Activated T-helper 1 cell treated with anti-CD3 and anti-CD28 coated beads, Interleukin-2, amount 50 U/mL, for 16 hours (primary cell): Measurements from ENCODE around the gene M1AP.

Experiments used
- DNase-seq, 2 donors: peaks; one replicate each; pipeline ENCODE4 v3.0.0-alpha.2; 2020; ENCODE audit warnings: low read depth in 1 of 2, low spot score in 1 of 2

Gene M1AP

GRCh38 chr2:74526649-74527230 is 121.4 kb downstream of the M1AP start:
- DNase-seq, result no peak

GRCh38 chr2:74525717-74526648 is 122.1 kb downstream of the M1AP start, which contains the start of gene DQX1:
Gene DQX1, minus strand, starts transcription at chr2:74526231. Its CDS starts 502 bp downstream, at chr2:74525729.
- DNase-seq, result no peak

DNA sequence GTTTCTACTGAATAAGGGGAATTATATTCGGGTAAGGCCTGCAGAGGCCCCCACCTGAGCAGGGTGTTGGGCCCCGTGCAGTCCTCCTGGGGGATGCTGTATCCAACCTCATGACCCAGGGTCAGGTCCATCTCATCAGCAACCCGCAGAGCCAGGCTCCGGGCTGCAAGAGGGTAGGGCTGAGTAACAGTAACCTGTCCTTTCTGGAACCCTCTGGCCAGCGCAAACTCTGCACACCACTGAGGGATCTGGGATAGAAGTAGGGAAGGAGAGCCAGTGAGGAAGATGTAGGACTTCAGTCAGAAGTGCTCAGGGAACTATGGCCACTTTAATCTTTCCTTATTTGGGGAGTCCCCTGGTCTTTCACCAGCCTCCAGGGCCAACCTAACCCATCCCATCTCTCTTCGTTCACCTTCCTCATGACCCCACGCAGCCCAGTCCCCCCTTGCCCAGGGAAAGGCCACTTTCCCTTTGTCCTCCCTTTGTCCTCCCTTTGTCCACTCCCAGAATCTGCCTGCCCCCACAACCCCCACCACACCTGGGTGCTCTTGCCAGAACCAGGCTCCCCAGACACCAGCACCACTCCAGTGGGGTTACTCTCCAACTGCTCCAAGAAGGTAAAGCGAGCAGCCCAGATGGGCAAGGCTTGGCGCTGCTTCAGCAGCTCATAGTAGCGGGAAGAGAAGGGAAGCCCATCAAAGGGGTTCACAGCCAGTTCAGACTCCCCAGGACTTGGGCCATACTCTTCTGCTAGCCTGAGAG is 123.0 kb downstream of the M1AP start:
- no peak for DNase-seq

DNA sequence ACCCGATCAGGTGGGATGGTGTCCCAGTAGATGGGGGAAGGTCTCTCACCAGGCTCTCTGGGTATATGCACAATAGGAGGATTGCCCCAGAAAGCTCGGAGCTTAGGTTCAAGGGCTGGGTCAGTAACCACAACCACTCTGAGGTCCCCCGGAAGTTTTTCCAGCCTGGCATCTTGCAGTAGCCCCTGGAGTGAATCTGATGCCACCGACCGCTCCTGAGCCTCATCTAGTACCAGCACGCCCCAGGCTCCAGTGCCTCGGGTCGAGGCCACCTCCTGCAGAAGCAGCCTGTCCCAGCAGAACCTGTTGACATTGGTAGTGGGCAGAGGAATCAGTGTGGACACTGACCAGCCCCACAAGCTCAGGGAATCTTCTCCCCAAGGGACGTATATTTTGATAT is 124.1 kb downstream of the M1AP start:
- no peak for DNase-seq

GRCh38 chr2:74522516-74522915 is 125.6 kb downstream of the M1AP start:
- no peak for DNase-seq

- DNase-seq, result no peak
Measured at GRCh38 chr2:74516650-74517049, 131.5 kb downstream of the M1AP start.

DNA sequence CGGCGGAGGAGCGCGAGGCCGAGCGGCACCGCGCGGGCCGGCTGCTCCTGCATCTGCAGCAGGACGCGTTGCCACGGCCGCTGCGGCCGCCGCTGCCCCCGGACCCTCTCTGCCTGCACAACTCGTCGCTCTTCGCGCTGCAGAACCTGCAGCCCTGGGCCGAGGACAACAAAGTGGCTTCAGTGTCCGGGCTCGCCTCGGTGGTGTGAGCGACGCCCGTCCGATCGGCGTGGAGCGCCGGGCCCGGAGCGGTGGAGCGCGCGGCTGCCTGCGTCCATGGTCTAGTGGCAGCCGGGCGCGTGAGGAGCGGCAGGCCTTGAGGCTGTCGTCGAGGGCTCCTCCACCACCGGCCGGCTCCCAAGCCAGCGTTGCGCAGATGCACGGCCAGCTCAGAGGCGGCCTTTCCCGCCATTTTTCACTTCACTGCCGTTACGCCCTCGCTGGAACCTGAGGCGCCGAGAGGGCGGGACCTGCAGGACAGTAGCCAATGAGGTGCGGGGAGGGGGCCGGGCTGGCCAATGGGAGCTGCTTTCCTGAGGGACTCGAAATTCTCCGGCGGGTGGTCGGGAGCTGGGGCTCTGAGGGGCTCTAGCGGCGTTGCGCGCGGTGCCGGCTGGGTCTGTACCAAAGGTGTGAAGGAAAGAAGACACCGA is 132.0 kb downstream of the M1AP start:
- DNase-seq, result peak in 1 of 2 donors; percentile 61

DNA sequence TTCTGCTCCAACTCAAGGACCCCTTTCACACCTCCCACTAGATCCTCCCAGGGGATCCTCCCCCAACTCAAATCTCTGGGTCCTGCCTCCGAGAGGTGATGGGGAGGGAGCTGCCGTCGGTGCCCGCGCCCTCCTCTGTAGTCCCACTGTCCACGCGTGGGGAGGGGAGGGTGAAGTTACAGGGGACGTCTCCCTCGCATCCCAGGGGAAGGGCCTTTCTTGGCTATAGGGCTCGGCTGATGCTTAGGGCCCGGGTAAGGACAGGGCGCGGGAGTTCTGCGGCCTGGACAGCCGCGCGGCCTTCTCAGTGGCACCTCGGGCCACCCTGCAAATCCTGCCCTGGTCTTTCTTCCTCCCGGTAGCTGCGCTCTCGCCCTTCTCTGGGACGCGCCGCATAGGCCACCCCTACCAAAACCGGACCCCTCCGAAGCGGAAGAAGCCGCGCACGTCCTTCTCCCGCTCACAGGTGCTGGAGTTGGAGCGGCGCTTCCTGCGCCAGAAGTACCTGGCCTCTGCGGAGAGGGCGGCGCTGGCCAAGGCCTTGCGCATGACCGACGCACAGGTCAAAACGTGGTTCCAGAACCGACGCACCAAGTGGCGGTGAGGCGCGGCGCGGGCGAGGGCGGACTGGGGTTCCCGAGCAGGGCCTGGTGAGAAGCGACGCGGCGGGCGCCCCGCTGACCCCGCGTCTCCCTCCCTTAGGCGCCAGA is 132.7 kb downstream of the M1AP start:
- no peak for DNase-seq

- DNase-seq, result no peak
Measured at GRCh38 chr2:74514368-74515270, 133.5 kb downstream of the M1AP start, which contains the start of gene TLX2. Gene TLX2, plus strand, starts transcription at chr2:74514450. Its CDS starts 357 bp downstream, at chr2:74514807.

GRCh38 chr2:74513605-74514367 is 134.3 kb downstream of the M1AP start:
- DNase-seq, result no peak

DNA sequence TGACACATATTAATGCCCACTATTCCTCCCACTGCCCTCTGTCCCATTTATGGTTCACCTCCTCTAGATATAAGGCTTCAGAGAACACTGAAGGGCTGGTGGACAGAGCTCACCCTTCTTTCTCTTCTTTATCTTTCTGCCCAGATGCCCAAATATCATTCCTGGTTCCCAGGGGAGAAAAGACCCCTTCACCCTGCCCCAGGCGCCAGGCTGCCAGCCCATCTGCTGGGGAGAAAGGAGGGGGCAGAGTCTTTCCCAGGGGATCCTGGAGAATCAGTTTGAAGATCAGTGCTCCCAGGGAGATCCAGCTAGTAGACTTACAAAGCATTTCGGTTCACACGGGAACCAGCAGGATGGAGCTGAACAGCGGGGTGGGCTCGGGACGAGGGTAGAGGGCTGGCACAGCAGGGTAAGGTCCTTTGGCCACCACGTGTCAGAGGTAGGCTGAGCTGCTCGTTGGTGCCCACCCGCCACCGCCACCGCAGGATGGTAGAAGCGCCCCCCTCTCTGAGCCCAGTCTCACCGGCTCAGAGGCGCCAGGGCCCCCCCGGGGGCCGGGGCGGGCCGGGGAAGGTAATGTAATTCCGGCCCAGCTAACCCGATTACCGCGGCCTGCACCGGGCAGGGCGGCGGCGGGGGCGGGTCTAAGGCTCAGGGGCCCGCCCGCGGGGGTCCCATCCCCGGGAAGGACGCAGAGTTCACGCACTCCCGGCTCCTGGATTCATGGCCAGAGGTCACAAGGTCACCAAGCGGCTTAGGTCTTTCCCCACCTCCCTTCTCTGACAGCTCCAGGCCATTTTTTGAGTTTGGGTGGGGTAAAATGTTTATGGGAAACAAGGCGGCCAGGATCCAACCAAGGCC is 135.2 kb downstream of the M1AP start:
- no peak for DNase-seq

DNA sequence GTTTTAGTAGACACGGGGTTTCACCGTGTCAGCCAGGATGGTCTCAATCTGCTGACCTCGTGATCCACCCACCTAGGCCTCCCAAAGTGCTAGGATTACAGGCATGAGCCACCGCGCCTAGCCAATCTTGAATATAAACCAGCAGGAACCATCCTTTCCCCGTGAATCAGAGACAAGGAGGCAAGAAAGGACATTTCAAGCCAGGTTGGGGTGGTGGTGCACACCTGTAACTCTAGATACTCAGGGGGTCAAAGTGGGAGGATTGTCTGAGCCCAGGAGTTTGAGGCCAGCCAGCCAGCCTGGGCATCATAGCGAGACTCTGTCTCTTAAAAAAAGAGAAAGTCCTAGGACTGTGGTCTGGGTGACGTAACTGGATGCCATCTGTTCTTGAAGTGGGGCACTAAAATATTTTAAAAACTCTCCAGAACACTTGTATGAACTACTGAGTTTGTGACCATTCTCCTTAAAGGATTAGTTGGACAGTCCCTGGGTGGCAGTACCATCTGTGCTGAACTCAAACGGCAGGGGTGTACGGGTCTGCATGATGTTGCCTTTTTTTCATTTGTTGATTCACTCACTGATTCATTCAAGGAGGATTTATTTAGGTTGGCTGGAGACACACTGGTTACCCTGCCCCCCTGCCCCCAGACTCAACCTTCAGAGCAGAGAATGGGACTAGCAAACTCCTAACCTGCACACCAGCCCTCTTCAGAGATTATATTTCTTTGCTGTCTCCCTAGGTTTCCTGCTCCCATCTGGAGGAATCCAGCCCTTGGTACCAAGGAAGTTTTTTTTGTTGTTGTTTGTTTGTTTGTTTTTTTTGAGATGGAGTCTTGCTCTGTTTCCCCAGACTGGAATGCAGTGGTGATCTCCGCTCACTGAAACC is 136.8 kb downstream of the M1AP start:
- DNase-seq, result no peak

DNA sequence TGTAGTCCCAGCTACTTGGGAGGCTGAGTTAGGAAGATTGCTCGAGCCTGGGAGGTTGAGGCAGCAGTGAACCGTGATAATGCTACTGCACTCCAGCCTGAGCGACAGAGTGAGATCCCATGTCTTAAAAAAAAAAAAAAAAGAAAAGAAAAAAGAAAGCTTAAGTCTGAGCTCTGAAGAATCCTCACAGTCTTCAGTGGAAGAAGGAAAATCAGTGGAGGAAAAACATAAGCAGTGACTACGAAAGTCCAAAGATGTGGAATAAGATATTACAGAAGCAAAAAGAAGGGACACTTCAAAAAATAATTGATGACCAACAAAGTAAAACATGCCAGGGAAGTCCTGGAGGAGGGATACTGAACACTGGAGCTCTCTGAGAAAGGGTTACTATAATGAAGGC is 137.9 kb downstream of the M1AP start:
- no peak for DNase-seq

- DNase-seq, result no peak
Measured at GRCh38 chr2:74507926-74508520, 140.1 kb downstream of the M1AP start.
